ENCODE results near the gene CACNA1B.

- TF ChIP-seq SUZ12 (IDR thresholded peaks at IDR 0.05; ENCODE audit: extremely low read depth, insufficient read depth, insufficient read length) (no peak), YY1 (IDR thresholded peaks at IDR 0.05; ENCODE audit: insufficient read depth, insufficient read length) (no peak), ZNF274 (IDR thresholded peaks at IDR 0.05; ENCODE audit: low read depth, low read length) (no peak)
Observed at GRCh38 chr9:138003485-138004190, 126.1 kb downstream of the CACNA1B start.
